HG03280 (cell line): ENCODE measurements around the gene MCEE.
"Not testable (repeated sequence)": the region's sequence is repeated elsewhere in the genome, so short reads cannot be mapped to it uniquely, and the experiment has no call there.

Experiments used
- ATAC-seq: cut with Tn5 transposase; IDR thresholded peaks from one replicate; pipeline ENCODE4 v1.9.1; 2021; ENCODE audit warnings: mild to moderate bottlenecking, moderate library complexity; ENCODE audit not compliant: unreplicated experiment

MCEE gene

GRCh38 chr2:71129114-71129901 lies 721 bp downstream of the MCEE start:
- peak; percentile 4 for ATAC-seq

DNA sequence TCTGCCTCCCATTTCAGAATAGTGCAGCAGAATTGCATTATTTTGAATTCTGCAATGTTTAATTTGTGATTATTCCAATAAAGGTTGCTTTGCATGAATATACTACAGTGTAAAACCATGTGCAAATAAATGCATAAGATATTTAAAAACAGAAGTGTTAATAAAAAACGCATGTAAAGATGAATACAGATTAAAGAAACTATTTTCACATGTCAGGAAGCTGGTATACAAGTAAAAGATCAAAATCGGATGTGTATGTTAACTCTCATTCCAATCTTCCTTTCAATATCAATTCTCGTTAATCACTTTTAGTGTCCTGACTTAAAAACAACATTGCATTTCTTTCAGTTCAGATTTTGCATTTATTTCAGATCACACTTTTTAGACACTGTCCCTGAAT lies 3.1 kb downstream of the MCEE start:
- ATAC-seq: no peak

DNA sequence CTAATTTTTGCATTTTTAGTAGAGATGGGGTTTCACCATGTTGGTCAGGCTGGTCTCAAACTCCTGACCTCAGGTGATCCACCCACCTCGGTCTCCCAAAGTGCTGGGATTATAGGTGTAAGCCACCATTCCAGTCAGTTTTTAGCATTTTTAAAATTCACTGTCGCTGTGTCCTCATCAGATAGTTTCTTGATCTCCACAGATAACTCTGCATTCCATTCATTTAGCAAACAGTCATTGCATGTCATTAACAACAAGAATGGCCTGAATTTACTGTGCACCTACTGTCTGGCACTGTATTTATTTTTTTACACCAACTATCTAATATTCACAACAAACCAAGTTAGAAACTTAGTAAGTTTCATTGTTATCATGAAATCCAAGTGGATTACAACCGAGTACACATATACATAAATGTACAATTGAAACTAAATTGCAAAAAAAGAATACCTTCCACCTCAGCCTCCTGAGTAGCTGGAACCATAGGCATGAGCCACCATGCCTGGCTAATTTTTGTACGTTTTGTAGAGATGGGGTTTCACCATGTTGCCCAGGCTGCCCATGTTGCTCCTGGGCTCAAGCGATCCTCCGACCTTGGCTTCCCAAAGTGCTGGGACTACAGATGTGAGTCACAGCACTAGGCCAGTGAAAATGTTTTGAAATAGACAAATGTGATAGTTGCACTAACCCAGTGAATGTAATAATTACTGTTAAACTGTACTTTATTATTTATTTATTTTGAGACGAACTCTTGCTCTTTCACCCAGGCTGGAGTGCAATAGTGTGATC lies 4.3 kb downstream of the MCEE start:
- ATAC-seq: no peak

DNA sequence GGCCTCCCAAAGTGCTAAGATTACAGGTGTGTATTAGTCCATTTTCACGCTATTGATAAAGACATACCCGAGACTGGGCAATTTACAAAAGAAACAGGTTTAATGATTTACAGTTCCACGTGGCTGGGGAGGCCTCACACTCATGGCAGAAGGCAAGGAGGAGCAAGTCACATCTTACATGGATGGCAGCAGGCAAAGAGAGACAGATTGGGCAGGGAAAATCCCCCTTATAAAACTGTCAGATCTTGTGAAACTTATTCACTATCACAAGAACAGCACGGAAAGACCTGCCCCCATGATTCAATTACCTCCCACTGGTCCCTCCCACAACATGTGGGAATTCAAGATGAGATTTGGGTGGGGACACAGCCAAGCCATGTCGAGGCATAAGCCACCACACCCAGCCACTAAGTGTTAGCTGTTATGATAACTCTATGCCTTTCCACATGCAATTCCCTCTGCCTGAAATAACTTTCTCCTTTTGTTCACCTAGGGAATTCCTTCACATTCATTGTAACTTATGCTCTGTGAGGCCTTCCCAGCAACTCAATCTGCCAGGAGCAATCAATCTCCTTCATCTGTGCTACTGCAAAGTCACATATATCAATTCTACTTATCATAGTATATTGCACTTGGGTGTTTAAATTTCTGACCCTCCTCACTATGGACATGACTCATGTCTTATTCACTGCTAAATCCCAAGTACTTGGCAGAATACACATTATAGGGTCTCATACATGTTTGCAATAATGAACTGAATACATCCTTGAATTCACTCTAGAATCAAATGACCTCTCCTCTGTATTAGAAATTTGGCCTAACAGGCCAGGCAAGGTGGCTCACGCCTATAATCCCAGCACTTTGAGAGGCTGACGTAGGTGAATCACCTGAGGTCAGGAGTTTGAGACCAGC lies 7.4 kb downstream of the MCEE start:
- no peak for ATAC-seq

GRCh38 chr2:71121479-71121878 lies 8.6 kb downstream of the MCEE start:
- no peak for ATAC-seq

- no peak for ATAC-seq
Observed at GRCh38 chr2:71120195-71120594, 9.8 kb downstream of the MCEE start.

- ATAC-seq: no peak
Observed at GRCh38 chr2:71117063-71117462, 13.0 kb downstream of the MCEE start.

DNA sequence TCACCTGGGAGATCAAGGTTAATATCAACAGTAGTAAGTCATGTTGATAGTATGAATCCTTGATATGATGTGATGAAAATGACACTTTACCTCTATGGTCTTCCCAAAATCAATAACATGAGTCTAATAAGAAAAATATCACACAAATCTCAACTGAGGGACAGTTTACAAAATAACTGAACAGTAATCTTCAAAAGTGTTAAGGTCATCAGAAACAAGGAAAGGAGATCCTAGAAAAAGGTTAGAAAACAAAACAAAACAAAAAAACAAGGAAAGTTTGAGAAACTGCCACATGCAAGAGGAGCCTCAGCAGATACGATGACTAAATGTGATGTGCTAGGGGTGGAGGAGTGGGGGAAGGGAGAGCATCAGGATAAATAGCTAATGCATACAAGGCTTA lies 16.2 kb downstream of the MCEE start:
- no peak for ATAC-seq

- no peak for ATAC-seq
Observed at GRCh38 chr2:71108091-71108490, 21.9 kb downstream of the MCEE start.

DNA sequence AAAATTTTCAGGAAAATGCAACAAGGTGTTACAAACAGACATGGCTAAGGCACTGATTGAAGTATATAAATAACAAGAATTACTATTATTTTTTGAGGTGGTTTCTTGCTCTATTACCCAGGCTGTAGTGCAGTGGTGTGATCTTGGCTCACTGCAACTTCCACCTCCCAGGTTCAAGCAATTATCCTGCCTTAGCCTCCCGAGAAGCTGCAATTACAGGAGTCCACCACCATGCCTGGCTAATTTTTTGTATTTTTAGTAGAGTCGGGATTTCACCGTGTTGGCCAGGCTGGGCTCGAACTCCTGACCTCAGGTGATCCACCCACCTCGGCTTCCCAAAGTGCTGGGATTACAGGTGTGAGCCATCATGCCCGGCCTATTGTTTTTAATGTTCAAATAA lies 23.6 kb downstream of the MCEE start:
- not testable (repeated sequence) for ATAC-seq

DNA sequence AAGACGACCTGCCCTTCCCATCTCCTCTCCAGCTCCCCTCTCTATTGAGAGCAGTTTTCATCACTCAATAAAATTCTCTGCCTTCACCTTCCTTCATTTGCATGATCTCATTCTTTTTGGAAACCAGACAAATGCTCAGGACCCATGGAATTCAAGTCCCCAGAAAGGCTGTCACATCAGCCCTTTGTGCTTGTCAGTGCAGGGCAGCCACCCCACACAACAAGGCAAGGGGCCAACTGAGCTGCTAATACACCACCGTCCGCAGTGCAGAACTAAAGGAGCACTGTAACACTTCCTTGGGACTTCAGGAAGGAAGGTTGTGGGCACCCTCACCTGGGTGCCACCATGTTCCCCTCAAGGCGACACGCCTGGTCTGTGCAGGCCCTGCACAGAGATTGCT lies 26.2 kb downstream of the MCEE start:
- no peak for ATAC-seq

- ATAC-seq: no peak
Observed at GRCh38 chr2:71102981-71103681, 26.9 kb downstream of the MCEE start.

- no peak for ATAC-seq
Observed at GRCh38 chr2:71101656-71102055, 28.4 kb downstream of the MCEE start.

GRCh38 chr2:71100195-71100964 lies 29.6 kb downstream of the MCEE start:
- ATAC-seq: no peak

DNA sequence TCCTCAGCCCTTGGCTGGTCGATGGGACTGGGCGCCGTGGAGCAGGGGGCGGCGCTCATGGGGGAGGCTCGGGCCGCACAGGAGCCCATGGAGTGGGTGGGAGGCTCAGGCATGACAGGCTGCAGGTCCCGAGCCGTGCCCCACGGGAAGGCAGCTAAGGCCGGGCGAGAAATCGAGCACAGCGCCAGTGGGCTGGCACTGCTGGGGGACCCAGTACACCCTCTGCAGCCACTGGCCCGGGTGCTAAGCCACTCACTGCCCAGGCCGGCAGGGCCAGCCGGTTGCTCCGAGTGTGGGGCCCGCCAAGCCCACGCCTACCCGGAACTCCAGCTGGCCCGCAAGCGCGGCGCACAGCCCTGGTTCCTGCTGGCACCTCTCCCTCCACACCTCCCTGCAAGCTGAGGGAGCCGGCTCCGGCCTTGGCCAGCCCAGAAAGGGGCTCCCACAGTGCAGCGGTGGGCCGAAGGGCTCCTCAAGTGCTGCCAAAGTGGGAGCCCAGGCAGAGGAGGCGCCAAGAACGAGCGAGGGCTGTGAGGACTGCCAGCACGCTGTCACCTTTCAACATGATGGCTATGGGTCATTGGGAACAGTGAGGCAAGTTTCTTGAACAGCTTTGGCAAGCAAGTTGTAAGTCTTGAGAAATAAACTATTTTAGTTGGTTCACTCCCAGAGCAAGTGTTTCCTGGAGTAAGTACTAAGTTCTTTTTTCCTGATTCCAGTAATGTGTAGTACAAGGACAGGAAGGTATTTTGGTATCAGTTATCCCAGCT lies 37.4 kb downstream of the MCEE start:
- not testable (repeated sequence) for ATAC-seq

DNA sequence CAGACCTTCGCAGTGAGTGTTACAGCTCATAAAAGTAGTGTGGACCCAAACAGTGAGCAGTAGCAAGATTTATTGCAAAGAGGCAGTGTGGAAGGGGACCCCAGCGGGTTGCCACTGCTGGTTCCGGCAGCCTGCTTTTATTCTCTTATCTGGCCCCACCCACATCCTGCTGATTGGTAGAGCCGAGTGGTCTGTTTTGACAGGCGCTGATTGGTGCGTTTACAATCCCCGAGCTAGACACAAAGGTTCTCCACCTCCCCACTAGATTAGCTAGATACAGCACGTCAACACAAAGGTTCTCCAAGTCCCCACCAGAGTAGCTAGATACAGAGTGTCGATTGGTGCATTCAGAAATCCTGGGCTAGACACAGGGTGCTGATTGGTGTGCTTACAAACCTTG lies 38.2 kb downstream of the MCEE start:
- ATAC-seq: not testable (repeated sequence)

GRCh38 chr2:71089475-71089874 lies 40.6 kb downstream of the MCEE start:
- ATAC-seq: not testable (repeated sequence)

GRCh38 chr2:71085325-71086003 lies 44.6 kb downstream of the MCEE start:
- not testable (repeated sequence) for ATAC-seq
